Tibial artery (tissue), 4 donors: Measurements from ENCODE around the gene OTOG.

Experiments
- DNase-seq, 2 donors: peaks; one replicate each; pipeline ENCODE4 v3.0.0-alpha.2; 2019
- H3K27ac ChIP-seq, 2 donors: fragments of 200-600 bp; sonication (generic) in 1 of 2; 1 replicate in 1 of 2; 2 replicates in 1 of 2; pipeline ENCODE4 v1.5.1; 2018 to 2019; ENCODE audit warnings: mild to moderate bottlenecking in 1 of 2
- H3K27me3 ChIP-seq, 2 donors: fragments of 200-600 bp; sonication (generic) in 1 of 2; one replicate each; pipeline versions ENCODE4 v1.5.1 to v1.6.0; 2016 to 2019
- H3K36me3 ChIP-seq, 3 donors: fragments of 200-600 bp; sonication (generic) in 2 of 3; one replicate each; pipeline ENCODE4 v1.5.1; 2016 to 2019; ENCODE audit warnings: mild to moderate bottlenecking in 2 of 3
- H3K4me1 ChIP-seq, 4 donors: fragments of 200-600 bp; sonication (generic) in 2 of 4; 1 replicate in 3 of 4; 2 replicates in 1 of 4; pipeline ENCODE4 v1.5.1; 2016 to 2019
- H3K4me3 ChIP-seq, 2 donors: fragments of 200-600 bp; sonication (generic) in 1 of 2; 1 replicate in 1 of 2; 2 replicates in 1 of 2; pipeline ENCODE4 v1.5.1; 2018 to 2019; ENCODE audit warnings: mild to moderate bottlenecking in 2 of 2
- H3K9me3 ChIP-seq, 3 donors: fragments of 200-600 bp; sonication (generic) in 1 of 3; one replicate each; pipeline ENCODE4 v1.5.1; 2016 to 2019
- CTCF ChIP-seq, 2 experiments: fragments of 200-600 bp in 1 of 2; fragments of 450-650 bp in 1 of 2; IDR thresholded peaks; one replicate each; pipeline ENCODE4 v1.5.1; 2017 to 2019; ENCODE audit warnings: antibody characterized with exemption in 2 of 2, mild to moderate bottlenecking in 1 of 2, moderate library complexity in 1 of 2
- intact Hi-C: fragments of 100-400 bp; cut with DNase I; formaldehyde crosslinking; loops from one replicate; pipeline ENCODE4 v1.15.0; 2023; ENCODE audit warnings: low total_unique reads

The OTOG gene

DNA sequence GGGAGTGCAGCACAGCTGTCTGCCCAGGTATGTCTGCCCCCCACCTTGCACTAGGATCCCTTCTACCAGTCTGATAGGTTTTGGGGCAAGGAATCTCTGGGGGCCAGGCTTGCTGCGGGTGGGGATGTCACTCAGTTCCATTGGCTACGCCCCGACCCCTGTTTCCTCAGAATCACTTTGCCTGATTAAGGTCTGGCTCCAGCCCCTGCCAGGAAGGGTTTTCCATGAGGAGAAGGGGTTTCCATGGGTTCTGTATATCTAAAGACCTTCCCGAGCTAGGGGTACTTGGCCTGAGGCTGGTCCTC, 14.0 kb downstream of the OTOG start:
- DNase-seq, result no peak
- TF ChIP-seq CTCF (IDR thresholded peaks at IDR 0.05), result no peak
- Histone ChIP-seq H3K36me3 (no peaks in the 10 kb centered on the region), H3K27ac (no peak overlapping the region), H3K27me3 (peaks cover 0 to 26% of the 10 kb centered on the region in 2 donors), H3K9me3 (no peaks in the 10 kb centered on the region), H3K4me1 (no peaks in the 10 kb centered on the region), H3K4me3 (no peak overlapping the region)
- intact Hi-C loops, result no loop called here

- no peaks in the 10 kb centered on the region for H3K4me1 ChIP-seq
- H3K4me3 ChIP-seq, result no peak overlapping the region
- H3K27me3 ChIP-seq, result peaks cover 0 to 26% of the 10 kb centered on the region in 2 donors
- no peak for DNase-seq
- no peaks in the 10 kb centered on the region for H3K36me3 ChIP-seq
- intact Hi-C loops, result no loop called here
- H3K27ac ChIP-seq, result no peak overlapping the region
- no peak for TF ChIP-seq CTCF (IDR thresholded peaks at IDR 0.05)
- no peaks in the 10 kb centered on the region for H3K9me3 ChIP-seq
These were observed 14.5 kb downstream of the OTOG start for GRCh38 chr11:17561526-17561925.

- intact Hi-C loops, result no loop called here
- H3K36me3 ChIP-seq, result no peaks in the 10 kb centered on the region
These were observed 16.2 kb downstream of the OTOG start for GRCh38 chr11:17563231-17563646.

DNA sequence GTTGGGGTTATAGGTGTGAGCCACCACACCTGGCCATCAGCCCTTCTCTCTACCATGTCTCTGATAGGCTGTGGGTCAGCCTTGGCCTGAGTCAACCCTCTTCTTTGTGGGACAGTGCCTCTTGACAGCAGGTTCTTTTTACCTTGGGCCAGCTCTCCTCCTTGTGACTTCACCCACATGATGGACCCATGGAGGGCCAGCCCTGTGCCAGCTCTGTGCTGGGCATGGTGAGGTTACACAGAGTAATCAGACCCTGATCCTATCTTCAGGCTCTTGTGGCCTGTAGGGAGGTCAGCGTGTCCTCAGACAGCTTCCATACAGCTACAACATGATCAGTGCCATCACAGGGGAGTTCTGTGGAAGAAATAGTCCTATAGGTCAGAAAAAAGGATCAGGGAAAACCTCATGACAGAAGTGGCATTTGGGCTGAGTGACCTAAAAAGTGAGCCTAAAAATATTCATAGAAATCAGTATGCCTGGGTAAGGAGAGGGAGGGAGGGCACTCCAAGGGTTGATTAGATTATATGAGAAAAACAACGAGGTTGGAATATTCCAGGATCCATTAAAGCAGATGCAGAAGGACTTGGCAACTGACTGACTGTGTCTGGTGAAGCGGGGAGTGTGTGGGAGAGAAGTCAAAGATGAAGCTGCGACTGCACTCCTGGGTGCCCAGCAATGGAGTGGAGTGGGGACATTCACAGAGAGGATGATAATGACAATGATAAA, 17.1 kb downstream of the OTOG start:
- DNase-seq, result no peak
- Histone ChIP-seq H3K9me3 (no peaks in the 10 kb centered on the region), H3K4me1 (no peaks in the 10 kb centered on the region), H3K4me3 (no peak overlapping the region), H3K27me3 (peaks cover 0 to 7% of the 10 kb centered on the region in 2 donors), H3K36me3 (no peaks in the 10 kb centered on the region), H3K27ac (no peak overlapping the region)
- intact Hi-C loops, result no loop called here
- no peak for TF ChIP-seq CTCF (IDR thresholded peaks at IDR 0.05)

More at GRCh38 chr11:17563231-17563646, 16.2 kb downstream of the OTOG start:
- H3K4me3 ChIP-seq, result no peak overlapping the region
- H3K27me3 ChIP-seq, result peaks cover 0 to 15% of the 10 kb centered on the region in 2 donors
- no peak for TF ChIP-seq CTCF (IDR thresholded peaks at IDR 0.05)
- DNase-seq, result no peak
- no peaks in the 10 kb centered on the region for H3K4me1 ChIP-seq
- H3K27ac ChIP-seq, result no peak overlapping the region
- no peaks in the 10 kb centered on the region for H3K9me3 ChIP-seq

DNA sequence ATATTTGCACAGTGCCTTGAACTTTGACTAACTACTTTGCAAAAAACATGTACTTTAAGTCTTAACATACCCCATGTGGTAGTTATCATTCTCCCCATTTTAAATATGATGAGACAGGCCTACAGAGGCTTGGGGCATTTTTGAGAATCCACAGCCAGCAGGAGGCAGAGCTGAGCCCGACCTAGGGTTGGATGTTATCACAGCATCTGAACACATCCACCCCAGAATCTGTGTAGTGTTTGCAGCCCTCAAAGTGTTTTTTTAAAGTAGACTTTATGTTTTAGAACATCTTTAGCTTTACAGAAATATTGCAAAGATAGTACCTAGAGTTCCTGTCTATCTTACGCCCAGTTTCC, 17.6 kb downstream of the OTOG start:
- intact Hi-C loops, result no loop called here

More for the DNA sequence above, 17.6 kb downstream of the OTOG start:
- TF ChIP-seq CTCF (IDR thresholded peaks at IDR 0.05), result no peak
- H3K4me3 ChIP-seq, result no peak overlapping the region
- H3K27ac ChIP-seq, result no peak overlapping the region
- no peak for DNase-seq
- H3K4me1 ChIP-seq, result no peaks in the 10 kb centered on the region
- H3K9me3 ChIP-seq, result no peaks in the 10 kb centered on the region
- H3K36me3 ChIP-seq, result no peaks in the 10 kb centered on the region
- peaks cover 0 to 1% of the 10 kb centered on the region in 2 donors for H3K27me3 ChIP-seq
